Measurements from ENCODE around the gene ANP32B.
A peak's percentile ranks its signal among the peaks of the same experiment; 100 is the strongest.

Gene ANP32B

DNA sequence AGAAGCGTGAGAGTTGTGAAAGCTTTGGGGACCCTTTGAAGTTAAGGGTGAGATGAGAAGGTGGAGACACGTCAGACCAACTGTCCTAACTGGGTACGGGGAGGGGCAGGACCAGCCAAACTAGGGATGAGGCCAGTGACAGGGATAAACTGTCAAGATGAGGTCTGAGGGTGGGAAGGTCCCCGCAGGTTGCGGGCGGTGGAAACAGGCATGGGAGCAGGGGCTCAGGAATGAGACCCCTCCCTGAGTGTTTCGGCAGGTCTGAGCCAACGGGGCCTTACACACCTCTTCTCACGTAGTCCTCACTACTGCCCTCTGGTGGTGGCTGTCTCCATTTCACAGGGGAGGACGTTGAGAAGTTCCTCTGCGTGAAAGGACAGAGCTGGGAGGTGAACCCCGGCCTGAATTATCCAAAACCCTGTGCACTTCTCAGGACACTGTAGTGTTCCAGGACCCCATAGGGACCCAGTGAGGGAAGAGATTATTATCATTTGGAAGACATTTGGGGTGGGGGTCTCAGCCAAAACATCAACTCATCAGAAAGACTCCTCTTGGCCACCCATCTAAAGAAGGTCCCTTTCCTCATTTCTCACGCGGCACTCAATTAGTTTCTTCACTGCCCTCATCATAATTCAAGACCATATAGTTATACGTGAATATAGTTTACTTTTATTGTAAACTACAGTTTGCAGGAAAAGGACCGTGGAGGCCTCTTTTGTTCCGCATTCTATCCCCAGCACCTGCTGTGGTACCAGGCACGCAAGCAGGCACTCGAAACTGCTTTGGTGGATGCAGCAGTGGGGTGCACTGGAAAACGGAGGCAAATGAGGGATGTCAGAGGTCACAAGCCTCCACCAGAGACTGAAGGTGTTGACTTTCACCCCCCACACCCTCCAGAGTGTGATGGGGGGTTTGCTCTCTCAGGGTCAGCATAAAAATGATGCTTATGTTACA lies 51.7 kb downstream of the ANP32B start:
- peak; percentile 90 for DNase-seq

DNA sequence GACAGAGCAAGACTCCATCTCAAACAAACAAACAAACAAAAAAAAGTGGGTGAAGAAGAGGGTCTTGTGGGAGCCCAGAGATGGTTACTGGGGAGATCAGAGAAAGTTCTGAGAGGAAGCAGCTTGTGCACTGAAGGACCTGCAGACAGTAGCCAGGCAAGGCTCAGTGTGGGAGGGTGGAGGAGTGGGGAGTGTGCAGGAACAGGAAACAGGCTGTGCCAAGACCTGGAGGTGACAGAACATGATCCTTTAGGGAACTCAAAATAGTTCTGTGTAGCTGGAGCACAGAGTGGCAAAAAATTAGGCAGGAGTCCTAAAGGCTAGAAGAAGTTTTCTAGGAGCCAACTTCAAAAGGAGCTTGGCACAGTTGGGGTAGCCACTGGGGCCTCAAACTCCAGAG lies 54.2 kb downstream of the ANP32B start:
- DNase-seq = no peak

GRCh38 chr9:98038958-98039357 lies 55.8 kb downstream of the ANP32B start:
- no peak for DNase-seq

DNA sequence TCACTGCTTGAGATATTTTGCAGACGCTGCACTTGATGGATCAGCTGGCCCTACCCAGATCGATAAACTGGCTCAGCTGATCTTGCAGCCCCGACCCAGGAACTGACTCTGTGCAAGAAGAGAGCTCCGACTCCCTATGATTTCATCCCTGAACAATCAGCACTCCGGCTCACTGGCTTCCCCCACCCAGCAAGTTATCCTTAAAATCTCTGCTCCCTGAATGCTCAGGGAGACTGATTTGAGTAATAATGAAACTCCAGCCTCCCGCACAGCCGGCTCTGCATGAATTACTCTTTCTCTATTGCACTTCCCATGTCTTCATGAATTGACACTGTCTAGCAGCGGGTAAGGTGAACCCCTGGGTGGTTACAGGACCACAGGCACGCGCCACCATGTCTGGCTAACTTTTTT lies 56.5 kb downstream of the ANP32B start:
- DNase-seq = no peak

GRCh38 chr9:98040212-98040611 lies 57.1 kb downstream of the ANP32B start:
- no peak for DNase-seq

DNA sequence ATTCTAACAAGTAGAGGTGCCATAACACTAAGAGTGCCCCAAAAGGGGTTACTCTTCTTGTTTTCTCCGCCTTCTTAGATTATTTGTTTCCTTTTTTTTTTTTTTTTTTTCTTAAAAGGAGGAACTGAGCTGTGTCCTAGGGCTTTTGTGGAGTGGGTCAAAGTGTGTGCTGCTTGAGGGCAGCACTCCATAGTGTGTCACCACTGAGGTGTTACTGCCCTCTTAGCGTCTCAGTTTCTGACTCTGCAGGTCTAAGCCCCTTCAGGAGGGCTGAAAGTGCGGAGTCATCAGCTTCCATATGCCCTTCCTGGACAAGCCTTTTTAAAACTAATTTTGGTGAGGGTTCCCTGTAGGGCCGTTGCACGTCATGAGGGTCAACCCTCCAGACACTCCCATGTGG lies 60.8 kb downstream of the ANP32B start:
- DNase-seq = no peak

GRCh38 chr9:98045234-98046179 lies 62.4 kb downstream of the ANP32B start:
- peak; percentile 86 for DNase-seq

DNA sequence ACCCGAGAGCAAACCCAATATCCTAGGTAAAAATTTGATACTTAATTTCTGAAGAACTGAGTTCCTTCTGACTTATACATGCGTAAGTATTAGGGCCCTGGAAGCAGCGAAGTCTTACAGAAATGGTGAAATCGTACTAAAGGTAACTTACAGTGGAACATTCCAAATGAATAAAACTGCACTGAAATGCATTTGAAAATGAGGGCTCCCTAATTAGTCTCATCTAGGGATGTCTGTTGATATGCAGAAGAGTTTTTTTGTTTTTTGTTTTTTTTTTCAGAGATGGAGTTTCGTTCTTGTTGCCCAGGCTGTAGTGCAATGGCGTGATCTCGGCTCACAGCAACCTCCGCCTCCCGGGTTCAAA lies 63.0 kb downstream of the ANP32B start:
- no peak for DNase-seq

GRCh38 chr9:98047002-98047401 lies 63.9 kb downstream of the ANP32B start:
- DNase-seq = no peak

- DNase-seq = no peak
Observed at GRCh38 chr9:98049288-98050072, 66.3 kb downstream of the ANP32B start.

- DNase-seq = no peak
Observed at GRCh38 chr9:98050351-98050750, 67.2 kb downstream of the ANP32B start.

- no peak for DNase-seq
Observed at GRCh38 chr9:98054376-98054951, 71.3 kb downstream of the ANP32B start.

GRCh38 chr9:98056269-98057137 lies 73.4 kb downstream of the ANP32B start, which contains the start of gene NANS:
NANS (plus strand) TSS chr9:98056732; CDS start chr9:98056809, 77 bp downstream.
- peak; percentile 91 for DNase-seq

DNA sequence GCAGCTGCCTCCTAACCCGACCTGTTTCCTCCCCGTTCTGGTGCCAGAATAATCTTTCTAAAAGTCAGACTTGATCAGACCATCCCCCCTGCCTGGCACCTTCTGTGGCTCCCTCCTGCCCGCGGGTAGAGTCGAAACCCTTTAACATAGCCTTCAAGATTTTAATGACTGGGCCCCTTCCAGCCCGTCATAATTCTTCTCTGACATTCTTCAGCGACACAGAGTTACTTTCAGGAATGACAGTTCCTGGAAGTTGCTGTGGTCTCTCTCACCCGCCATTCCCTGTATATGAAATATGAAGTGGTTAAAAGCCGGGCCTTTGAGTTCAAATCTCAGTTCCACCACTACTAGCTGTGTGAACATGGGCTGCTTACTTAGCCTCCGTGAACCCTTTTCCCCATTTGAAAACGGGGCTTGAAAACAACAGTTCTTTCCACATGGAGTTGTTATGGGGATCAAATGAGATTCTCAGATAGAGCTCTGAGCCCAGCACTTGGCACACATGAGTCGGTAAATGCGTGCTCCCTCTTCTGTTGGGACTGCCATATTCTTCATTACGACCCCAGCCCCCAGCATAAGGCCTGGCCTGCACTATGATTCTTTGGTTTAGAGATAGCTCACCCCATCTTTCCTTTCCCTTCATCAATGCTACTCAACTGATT lies 74.1 kb downstream of the ANP32B start:
- no peak for DNase-seq

DNA sequence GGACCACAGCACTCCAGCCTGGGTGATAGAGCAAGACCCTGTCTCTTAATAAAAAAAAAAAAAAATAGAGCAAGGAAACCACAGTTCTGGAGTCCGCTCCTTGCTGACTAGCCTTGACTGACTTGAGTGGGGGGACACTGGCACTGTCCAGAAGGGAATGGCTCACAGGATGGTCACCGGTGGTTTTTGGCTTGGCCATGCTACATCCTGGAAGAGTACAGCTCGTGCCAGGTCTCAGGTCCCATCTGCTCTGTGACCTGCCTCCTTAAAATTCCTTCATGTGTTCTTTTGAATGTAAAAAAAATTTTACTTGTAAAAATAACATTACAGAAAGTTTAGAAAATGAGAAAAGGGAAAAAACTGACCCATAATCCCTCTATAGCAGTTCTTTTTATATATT lies 79.0 kb downstream of the ANP32B start:
- DNase-seq = no peak

DNA sequence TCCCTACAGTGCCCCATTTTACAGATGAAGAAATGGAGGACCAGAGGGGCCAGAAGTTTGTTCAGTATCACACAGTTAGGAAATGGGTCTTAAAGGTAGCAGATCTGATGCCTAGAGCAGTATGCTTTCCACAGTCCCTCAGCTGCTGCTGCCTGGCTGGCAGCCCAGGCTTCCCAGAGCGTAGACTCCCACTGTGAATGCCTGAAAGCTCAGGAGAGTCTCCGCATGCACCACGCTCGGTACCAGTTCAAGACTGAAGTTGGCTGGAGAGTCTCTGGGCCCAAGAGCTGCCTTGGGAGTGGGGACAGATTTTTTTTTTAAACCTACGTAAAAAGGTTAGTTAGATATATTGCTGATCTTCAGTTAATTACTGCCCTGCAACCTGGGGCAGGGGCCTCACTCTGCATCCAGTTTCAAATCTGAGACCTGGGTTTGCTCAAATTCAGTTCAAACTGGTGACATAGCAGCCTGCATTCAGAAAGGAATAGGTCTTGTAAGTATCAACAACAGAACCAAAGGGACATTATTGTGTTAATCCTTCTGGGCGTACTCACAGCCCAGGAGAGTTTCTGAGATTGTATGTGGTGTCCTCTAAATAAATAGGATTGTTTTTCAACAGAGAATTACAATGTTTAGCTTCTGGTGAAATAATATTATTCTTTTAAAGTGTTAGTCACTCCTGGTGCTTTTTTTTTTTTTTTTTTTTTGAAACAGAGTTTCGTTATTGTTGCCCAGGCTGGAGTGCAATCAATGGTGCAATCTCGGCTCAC lies 81.7 kb downstream of the ANP32B start:
- no peak for DNase-seq
